GM19372 (cell line): ENCODE measurements around the gene HASPIN.
"Not testable (repeated sequence)": the region's sequence is repeated elsewhere in the genome, so short reads cannot be mapped to it uniquely, and the experiment has no call there.

Experiments used
- ATAC-seq: cut with Tn5 transposase; IDR thresholded peaks from one replicate; pipeline ENCODE4 v1.9.1; 2021; ENCODE audit warnings: mild to moderate bottlenecking, low read depth, moderate library complexity; ENCODE audit not compliant: unreplicated experiment

HASPIN gene

DNA sequence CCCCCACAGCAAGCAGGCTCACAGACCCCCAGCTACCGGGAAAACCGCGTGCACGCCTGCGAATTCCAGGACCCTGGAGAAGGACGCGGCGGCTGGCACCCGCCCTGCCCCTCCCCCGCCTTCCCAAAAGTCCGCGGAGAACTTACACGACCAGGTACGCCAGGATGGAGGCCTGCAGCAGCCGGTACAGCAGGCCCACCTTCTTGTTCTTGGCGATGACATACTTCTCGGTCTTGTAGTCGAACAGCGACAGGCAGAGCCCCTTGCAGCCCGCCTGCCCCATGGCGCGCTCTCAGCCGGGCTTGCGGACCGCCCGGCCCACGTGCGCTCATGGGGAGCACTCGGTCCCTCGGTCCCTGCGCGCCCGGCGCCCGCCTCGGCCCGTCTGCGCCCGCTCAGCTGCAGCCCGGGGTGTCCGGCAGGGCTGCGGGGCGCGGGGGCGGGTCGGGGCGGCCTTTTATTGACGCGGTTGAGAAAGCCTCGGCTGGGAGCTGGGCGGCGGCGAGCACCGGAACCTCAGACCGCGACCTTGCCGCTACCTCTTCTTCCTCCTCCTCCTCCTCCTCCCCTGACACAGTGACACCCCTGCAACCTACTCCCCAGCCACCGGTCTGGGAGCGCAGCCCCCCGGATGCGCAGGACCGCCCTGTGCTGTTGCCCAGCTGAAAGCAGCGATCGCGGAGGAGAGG lies 27.8 kb upstream of the HASPIN start, which contains the start of gene P2RX5:
TSS of gene P2RX5 (minus strand) at position 433 of the 689 bp plus-strand sequence. CDS start at position 283, 150 bp downstream.
- no peak for ATAC-seq

DNA sequence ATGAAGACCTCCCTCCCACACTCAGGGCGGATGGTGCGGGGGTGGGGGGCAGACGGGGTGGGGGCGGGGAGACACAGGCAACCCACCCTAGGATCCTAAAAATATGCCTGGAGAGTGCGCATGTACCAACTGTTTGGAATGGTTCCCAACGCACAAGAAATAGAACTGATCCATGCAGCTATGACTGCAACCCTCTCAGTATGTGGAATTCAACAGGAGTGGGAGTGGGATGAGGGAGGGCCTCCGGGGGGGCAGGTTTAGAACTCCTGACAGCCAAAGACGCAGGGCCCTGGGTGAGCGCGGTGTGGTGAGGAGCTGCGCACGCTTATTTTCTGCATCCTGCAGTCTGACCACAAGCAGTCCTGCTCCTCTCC lies 26.6 kb upstream of the HASPIN start:
- ATAC-seq, result no peak

DNA sequence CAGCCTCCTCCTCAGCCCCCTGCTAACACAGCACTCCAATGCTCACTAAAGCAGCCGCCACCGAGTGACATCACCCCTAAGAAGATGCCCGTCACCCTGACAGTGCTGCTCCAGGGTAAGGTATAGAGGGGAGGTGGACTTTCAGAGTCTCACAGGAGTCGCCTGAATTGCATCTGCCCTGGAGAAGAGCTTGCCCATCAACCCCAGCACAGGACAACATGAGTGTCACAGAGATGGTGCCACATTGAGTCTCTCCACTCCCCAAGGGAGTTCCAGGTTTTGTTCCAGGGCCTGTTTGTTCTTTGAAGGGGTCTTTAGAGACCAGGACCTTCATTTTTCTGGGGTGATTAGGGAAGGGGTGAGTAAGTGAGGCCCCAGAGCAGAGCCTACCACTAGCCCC lies 25.6 kb upstream of the HASPIN start:
- no peak for ATAC-seq

DNA sequence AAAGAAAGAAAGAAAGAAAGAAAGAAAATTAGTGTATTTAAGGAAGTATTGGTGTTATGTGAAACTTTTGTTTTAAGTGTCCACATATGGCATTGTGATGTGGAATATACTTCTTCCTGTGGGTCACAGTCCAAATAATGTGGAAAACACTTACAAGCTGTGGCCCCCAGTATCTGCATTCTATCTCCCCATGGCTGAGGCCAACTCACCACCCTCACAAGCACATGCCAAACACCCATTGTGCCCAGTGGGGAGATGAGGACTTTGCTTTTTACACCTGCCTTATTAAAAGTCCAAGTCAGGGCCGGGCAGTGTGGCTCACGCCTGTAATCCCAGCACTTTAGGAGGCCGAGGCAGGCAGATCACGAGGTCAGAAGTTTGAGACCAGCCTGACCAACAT lies 23.8 kb upstream of the HASPIN start:
- ATAC-seq, result no peak

DNA sequence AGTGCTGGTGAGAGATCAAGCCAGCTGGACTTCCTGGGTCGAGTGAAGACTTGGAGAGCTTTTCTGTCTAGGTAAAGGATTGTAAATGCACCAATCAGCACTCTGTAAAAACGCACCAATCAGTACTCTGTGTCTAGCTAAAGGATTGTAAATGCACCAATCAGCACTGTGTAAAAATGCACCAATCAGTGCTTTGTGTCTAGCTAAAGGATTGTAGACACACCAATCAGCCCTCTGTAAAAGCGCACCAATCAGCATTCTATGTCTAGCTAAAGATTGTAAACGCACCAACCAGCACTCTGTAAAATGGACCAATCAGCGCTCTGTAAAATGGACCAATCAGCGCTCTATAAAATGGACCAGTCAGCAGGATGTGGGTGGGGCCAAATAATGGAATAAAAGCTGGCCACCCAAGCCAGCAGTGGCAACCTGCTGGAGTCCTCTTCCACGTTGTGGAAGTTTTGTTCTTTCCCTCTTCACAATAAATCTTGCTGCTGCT lies 21.6 kb upstream of the HASPIN start:
- ATAC-seq, result not testable (repeated sequence)

DNA sequence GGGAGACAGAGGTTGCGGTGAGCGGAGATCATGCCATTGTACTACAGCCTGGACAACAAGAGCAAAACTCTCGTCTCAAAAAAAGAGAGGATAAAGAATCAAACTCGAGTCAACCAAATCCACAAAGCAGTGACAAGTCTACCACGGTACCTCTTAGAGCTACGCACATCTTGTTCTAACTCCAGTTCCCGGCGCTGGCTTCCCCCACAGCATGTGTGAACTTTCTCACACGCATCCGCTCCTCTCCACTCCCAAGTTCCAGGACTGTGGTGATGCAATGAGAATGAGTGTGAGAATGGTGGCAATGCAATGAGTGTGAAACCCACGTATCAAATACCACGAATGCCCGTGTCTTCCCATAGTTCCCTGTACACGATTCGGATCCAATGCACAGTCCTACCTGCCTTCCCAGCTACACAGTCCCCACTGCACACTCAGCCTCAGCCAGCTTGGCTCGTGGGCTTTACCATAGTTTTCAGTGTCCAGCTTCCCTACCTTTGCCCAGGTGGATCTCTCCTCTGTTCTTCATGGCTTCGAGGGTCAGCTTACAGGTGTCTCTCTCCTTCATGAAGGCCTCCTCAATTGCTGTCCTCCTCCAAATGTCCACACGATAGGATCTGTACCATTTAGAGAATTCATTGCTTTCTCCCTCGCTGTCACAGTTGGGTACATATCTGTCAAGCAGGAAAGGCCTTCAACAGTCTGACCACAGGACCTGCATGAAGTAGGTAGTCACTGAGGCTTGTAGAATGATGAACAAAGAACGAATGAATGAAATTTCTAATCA lies 18.6 kb upstream of the HASPIN start:
- no peak for ATAC-seq

DNA sequence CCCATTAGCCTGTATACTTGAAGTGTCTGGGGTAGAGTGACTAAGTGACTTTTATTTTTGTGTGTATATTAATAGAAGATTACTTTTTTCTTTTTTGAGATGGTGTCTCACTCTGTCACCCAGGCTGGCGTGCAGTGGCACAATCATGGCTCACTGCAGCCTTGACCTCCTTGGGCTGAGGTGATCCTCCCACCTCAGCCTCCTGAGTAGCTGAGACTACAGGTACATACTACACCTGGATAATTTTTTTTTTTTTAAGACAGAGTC lies 18.1 kb upstream of the HASPIN start:
- not testable (repeated sequence) for ATAC-seq

DNA sequence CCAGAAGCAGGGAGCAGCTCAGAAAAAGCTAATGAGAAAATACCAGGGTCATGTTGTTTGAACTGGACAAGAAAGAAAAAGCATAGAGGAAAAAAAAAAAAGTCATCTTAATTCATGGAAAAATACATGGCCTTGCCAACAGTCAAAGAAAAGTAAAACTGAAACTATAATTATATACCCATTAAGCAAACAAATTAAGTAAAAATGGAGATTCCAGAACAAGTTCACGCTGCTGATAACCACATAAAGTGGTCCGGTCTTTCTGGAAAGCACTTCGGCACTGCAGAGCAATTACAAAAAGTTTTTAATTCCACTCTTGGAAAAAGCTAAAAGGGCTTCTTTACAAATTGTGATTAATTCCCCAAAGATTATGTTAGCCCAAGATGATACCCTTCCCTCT lies 15.3 kb upstream of the HASPIN start:
- no peak for ATAC-seq

DNA sequence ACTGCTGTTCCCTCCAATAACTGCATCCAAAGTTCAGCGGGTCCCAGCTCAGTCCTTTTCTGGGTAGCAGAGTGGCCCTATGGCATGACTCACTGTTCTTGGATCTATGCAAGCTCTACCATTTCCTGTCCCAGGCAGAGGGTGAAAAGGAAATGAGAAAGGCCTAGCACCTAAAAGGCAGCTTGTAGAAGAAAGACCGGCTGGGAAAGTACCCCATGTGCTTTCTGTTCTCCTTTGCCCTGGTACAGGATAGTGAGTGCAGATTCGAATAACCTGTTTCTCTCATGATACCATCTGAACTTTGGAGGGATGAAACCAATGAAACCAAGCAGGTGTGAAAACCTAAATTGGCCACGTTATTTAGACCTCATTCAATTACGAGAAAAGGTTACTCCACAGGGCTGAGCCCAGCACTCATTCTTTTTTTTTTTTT lies 12.7 kb upstream of the HASPIN start:
- ATAC-seq, result peak; percentile 92

DNA sequence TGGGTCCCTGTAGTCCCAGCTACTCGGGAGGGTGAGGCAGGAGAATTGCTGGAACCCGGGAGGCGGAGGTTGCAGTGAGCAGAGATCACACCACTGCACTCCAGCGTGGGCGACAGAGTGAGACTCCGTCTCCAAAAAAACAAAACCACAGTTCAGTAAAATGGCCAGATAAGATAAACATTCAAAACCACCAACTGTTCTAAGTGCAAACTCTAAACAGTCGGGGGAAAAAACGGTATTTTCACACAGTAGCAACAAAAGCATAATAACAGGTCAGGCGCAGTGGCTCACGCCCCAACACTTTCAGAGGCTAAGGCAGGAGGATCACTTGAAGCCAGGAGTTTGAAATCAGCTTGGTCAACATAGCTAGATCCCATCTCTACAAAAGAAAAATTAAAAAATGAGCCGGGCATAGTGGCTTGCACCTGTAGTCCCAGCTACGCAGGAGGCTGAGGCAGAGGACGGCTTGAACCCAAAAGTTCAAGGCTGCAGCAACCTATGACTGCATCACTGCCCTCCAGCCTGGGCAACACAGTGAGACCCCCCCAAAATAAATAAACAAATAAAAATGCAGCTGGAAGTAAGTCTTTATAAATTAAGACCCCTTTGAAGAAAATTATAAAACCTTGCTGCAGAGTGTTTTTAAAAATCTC lies 10.8 kb upstream of the HASPIN start:
- no peak for ATAC-seq

DNA sequence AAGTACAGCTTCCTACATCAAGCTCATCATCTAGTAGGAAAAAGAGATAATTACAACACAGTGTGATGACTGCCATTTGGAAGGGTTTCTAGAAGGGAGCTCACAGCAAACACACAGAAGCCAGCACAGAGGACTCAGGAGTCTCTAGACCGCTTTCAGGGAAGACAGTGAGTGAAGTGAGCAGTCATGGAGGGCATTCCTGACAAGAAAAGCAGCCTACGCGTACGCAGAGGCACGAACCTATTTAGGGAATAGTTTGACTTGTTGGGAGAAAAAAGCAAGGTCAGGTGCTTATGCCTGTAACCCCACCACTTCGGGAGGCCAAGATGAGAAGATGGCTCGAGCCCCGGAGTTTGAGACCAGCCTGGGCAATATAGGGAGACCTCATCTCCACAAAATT lies 8.4 kb upstream of the HASPIN start:
- ATAC-seq, result no peak

DNA sequence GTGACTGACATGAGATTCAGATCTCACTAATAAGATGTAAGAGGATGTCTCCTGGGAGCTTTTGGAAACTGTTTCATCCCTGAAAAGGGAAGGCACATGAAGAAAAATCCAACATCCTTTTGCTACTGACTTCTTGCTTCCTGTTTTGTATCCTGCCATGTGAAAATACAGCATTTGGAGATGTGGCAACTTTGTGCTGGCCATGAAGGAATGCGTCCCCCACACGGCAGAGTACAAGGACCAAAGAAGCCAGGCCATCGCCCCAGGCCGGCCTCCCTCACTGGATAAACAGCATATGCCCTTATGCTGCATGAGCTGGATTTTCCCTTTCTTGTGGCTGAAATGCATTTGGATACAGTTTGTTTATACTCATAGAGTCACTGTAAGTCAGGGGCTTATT lies 5.5 kb upstream of the HASPIN start:
- no peak for ATAC-seq

DNA sequence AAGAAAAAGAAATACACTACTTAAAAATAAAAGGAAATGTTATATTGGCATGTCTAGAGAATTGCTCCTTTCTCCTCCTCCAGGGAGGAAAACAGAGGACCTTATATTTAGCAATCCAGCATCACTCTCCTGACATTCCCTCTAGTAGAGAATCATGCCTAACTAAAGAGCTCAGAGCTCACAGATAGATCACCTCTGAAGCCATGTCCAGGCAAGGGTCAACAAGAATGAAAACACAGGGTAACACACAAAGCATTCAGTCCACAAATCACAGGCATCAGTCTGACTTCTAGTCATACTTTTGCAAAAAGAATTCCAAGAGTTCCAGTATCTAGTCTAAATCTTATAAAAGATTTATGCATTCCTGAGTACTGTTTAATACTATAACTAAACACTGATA lies 4.4 kb upstream of the HASPIN start:
- ATAC-seq, result no peak

DNA sequence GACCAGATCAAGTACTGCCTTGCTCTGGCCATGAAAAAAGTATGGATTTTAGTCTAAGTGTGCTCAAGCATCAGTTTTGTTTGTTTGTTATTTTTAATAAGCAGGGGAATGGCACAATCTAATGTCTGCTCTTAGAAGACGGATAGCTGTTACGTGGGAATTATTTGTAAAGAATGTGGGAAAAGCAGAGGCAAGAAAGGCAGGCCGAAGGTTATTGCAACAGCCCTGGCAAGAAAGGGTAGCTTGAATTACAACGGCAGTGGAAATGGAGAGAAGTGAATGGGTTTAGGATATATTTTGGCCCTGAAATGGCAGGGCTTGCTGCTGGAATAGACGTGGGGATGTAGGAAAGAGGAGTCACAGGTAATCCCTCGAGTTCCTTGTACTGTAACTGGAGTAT lies 987 bp upstream of the HASPIN start:
- ATAC-seq, result no peak

DNA sequence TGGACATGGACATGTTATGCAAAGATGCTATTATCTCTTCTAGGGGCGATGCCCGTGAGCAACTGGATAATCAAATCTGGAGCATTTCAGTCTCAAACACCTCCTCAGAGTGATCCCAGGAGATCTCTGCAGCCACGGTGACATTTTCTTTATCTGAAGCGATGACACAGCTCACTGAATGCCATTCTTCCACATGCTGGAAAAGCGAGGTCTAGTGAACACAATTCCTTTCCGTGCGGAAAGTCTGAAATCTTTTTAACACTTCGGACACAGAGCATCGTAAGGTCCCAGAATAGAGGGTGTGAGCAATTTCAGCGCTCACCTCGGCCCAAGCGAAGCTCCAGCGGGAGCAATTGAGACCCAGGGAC lies 531 bp upstream of the HASPIN start:
- no peak for ATAC-seq

DNA sequence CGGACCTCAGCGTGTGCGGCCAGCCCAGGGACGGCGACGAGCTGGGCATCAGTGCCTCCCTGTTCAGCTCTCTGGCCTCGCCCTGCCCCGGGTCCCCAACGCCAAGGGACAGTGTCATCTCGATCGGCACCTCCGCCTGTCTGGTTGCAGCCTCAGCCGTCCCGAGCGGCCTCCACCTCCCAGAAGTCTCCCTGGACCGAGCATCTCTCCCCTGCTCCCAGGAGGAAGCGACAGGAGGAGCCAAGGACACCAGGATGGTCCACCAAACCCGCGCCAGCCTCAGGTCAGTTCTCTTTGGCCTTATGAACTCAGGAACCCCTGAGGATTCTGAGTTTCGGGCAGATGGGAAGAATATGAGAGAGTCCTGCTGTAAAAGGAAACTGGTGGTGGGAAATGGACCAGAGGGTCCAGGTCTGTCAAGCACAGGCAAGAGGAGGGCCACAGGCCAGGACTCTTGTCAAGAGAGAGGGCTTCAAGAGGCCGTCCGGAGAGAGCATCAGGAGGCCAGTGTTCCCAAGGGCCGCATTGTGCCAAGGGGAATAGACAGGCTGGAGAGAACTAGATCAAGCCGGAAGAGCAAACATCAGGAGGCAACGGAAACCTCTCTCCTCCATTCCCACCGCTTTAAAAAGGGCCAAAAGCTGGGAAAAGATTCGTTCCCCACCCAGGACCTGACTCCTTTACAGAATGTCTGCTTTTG lies 825 bp downstream of the HASPIN start:
- no peak for ATAC-seq

DNA sequence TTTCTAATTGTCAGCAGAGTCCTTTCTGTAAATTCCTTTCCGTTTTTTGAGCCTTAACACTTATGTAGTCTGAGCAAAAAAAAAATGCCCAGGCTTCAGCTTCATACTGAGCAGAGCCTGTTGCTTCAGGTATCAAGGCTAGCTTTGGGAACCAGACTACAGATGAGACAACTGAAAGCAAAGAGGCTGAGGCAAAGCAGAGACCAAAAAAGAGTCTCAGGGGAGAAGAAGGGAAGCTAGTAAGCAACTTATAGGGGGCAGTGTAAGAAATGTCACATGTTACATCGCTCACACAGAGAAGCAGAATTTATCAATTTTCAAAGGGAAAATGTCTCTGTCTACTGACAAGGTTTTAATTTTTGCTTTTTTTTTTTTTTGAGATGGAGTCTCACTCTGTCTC lies 3.3 kb downstream of the HASPIN start:
- ATAC-seq, result no peak

DNA sequence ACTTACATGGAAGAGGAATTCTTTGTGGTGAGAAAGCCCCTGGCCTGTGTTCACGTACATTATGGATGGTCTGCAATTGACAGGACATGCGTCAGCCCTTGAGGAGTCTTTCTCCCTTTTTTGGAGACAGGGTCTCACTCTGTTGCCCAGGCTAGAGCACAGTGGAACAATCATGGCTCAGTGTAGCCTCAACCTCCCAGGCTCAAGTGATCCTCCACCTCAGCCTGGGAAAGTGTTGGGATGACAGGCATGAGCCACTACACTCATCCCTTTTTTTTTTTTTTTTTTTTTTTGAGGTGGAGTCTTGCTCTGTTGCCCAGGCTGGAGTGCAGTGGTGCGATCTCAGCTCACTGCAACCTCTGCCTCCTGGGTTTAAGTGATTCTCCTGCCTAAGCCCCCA lies 4.4 kb downstream of the HASPIN start:
- not testable (repeated sequence) for ATAC-seq

DNA sequence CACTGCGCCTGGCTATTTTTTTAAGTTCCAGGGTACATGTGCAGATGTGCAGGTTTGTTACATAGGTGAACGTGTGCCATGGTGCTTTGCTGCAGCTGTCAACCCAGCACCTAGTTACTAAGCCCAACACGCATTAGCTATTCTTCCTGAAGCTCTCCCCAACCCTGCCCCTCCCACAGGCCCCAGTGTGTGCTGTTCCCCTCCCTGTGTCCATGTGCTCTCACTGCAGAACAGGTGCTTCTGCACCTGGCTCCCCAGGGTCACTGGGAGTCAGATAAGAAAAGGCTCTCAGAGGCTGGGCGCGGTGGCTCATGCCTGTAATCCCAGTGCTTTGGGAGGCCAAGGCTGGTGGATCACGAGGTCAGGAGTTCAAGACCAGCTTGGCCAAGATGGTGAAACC lies 6.2 kb downstream of the HASPIN start:
- no peak for ATAC-seq

DNA sequence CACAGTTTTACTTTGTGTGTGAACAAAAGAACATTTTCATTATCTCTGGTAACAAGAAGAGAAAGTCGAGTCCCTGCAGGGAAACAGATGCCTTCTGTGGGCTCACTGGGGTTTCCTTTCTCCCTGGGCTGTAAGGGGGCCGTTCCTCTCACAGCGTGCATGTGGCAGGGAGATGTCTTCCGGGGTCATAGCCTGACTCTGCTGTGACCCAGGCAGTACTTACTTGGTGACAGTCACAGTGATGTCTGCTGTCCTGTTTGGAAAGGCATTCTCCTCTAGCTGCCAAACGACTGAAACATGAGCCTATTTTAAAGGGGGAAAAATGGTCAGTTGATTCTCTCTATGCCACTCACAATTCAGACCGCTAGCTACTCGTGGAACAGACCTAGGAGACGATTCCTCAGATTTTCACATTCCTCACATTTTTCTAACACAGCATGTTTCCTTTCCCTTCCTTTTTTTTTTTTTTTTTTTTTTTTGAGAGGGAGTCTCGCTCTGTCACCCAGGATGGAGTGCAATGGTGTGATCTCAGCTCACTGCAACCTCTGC lies 7.3 kb downstream of the HASPIN start:
- ATAC-seq, result no peak

DNA sequence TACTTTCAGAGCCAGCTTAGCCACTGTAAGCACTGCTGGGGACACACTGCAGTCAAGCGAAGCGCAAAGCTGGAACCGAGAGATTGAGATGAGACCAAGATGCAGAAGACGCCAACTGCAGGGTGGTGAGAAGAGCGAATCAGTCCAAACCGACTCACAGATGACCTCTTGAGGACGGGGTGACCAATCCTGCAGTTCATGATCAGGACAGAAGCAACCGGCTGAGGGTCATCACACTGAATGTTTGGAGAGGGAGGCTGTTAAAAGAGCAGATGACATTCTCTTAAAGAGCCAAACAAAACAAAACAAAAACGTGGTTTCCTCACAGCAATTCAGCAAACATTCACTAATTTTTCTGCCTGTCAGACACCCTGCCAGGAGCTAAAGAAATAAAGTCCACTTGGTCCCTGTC lies 8.5 kb downstream of the HASPIN start:
- ATAC-seq, result no peak
